Activated T-helper 1 cell treated with anti-CD3 and anti-CD28 coated beads, Interleukin-2, amount 50 U/mL, for 16 hours (primary cell): Measurements from ENCODE around the gene DACH2.

Experiments used
- DNase-seq, 2 donors: peaks; one replicate each; pipeline ENCODE4 v3.0.0-alpha.2; 2020; ENCODE audit warnings: low read depth in 1 of 2, low spot score in 1 of 2

The DACH2 gene

DNA sequence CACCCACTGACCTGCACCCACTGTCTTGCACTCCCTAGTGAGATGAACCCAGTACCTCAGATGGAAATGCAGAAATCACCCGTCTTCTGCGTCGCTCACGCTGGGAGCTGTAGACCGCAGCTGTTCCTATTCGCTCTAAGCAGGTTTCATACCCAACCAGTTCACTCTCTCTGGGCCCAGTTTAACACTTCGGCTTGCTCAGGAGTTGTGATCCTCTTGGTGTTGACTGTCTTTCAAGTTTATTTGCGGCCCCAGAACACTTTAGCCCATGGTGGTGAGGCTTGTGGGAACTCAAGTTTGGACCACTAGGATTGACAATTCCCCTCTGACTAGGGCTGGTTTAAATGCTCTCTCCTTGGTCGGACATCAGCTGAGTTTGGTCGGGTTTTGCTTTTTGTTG lies 147.0 kb downstream of the DACH2 start:
- no peak for DNase-seq

- no peak for DNase-seq
These were observed 174.7 kb downstream of the DACH2 start for GRCh38 chrX:86322913-86323312.

DNA sequence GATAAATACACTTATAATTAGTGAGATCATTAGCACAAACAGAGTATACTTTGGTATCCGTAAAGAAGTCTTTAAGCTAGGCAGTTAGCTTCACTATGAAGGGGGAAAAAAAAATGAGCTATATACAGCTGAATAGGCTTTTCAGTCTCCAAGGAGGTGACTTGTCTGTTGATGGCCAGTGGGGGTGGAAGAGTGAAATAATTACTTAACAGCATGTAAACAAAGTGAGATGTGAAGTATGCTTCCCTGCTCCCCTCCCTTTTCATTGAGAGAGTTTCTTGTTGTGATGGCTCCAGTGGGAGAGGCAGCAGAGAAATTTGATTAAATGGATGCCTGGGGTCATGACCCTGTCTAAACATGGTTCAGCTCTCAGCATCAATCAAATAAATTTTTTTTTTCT lies 180.9 kb downstream of the DACH2 start:
- no peak for DNase-seq

DNA sequence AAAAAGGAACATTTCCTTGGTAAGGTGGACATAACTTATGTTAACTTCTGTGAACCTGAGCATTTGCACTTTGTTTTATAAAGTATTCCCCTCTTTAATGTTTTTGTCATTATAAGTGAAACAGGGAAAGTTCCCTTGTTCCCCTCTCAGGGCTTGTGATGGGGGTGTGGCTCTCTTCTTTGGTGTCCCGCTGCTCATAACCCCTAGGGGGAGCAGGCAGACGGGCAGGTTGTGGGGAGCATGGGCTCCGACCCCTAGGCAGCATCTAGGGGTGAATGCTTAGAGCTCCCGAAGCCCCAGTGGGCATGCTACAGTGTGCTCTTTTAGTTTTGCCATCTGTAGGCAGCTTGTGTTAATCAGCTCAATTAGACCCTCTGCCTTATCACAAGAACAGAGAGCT lies 200.4 kb downstream of the DACH2 start:
- DNase-seq, result no peak

GRCh38 chrX:86349115-86349514 lies 200.9 kb downstream of the DACH2 start:
- DNase-seq, result no peak

DNA sequence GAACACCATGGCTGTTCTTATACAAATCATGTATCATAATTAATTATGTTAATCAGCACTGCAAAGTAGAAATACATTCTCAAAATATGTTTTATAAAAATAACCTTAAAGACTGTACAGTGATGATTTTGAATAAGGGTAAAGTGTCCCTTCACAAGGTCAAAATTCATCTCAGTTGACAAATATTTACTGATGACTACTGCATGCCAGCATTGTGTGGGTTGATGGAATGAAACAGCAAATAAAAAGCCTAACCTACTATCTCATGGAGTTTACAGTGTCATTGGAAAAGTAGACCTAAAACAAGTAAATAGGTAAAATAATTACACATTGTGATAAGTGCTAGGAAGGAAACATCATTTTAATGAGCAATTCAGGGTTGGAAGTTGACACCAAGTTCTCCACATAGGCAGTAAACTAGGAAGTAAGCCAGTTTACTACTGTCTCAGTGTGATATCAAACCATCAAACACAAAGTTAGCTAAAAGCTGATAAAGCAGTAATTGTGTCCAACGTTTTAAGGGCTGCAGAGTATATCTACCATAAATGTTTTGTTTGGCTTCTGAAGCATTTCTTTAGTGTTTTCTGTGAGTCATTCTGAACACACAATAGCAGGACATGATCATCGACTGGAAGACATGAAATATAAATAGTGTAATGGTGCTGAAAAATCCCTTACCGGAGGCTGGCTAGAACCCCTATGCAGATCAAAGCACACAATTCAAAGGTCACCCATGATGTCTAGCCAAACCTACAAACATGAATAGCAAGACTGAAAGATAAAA lies 221.8 kb downstream of the DACH2 start:
- no peak for DNase-seq

- no peak for DNase-seq
These were observed 222.7 kb downstream of the DACH2 start for GRCh38 chrX:86370927-86371326.

- no peak for DNase-seq
These were observed 231.0 kb downstream of the DACH2 start for GRCh38 chrX:86379209-86379608.

- no peak for DNase-seq
These were observed 235.7 kb downstream of the DACH2 start for GRCh38 chrX:86383681-86384540.

- DNase-seq, result no peak
These were observed 259.1 kb downstream of the DACH2 start for GRCh38 chrX:86407371-86407770.

- no peak for DNase-seq
These were observed 273.5 kb downstream of the DACH2 start for GRCh38 chrX:86421771-86422170.

- no peak for DNase-seq
These were observed 287.9 kb downstream of the DACH2 start for GRCh38 chrX:86436116-86436515.

- no peak for DNase-seq
These were observed 307.2 kb downstream of the DACH2 start for GRCh38 chrX:86455495-86455894.

DNA sequence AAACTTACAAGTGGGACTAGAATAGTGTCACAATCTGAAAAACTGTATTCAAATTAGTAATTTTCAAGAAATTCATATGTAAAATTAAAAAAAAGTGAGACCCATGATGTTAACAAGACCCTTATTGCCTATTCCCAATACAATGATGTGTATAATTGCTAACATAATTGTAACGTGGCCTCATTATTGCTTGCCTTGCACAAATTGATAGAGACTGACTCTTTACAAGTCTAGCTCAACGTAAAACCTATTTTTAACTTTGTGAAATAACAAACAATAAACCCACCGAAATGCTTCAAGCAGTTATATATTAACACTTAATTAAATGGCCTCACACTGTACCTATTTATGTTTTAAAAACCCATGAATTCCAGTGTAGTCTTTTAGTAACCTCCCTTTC lies 312.5 kb downstream of the DACH2 start:
- no peak for DNase-seq

DNA sequence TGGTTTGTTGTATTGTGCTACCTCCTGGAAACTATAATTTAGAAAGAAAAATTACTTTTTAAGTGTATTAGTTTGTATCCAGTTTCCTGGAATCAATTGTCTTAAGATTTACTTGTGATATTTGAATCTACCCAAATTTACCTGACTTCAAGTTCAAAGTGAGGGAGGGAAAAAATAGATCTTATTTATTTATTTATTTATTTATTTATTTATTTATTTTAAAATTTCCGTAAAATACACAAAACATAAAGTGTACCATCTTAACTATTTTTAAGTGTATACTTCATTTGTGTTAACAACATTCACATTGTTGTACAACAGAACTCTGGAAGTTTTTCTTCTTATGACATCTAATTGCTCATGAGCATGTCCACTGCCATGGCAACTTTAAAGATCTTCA lies 356.0 kb downstream of the DACH2 start:
- no peak for DNase-seq

DNA sequence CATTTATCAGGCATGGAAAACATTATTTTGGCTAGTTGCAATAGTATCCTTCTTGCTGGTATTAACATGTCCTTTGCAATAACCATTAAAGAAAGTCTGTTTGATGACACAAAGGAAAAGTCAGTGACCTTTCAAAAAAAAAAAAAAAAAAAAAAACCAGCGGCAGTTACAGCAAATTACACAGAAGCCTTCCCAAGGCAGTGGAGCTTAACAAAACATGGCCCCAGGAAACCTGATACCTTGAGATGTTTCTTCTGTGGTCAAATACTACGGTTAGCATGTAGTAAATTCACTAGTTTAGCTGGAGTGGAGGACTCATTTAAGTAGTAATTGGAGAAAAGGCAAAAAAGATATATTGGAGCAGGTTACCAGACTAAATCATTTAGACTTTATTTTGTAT lies 359.1 kb downstream of the DACH2 start:
- DNase-seq, result no peak

GRCh38 chrX:86579777-86580176 lies 431.5 kb downstream of the DACH2 start:
- DNase-seq, result no peak

- DNase-seq, result no peak
These were observed 456.4 kb downstream of the DACH2 start for GRCh38 chrX:86604607-86605006.

GRCh38 chrX:86696951-86697350 lies 548.7 kb downstream of the DACH2 start:
- no peak for DNase-seq

- no peak for DNase-seq
These were observed 563.4 kb downstream of the DACH2 start for GRCh38 chrX:86711531-86712180.

DNA sequence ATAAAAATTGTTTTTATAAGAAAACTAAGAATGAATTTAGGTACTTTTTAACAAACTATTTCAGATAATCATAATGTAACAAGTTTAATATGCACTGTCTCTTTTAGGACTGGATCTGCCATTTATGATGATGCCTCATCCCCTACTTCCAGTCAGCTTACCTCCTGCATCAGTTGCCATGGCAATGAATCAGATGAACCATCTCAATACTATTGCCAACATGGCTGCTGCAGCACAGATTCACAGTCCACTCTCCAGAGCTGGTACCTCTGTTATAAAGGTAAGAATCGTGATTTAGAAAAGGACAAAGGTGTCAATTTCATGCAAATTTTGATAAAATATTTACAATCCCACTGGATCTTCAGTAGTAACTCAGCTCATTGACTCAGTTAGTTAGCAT lies 566.2 kb downstream of the DACH2 start:
- DNase-seq, result no peak

DNA sequence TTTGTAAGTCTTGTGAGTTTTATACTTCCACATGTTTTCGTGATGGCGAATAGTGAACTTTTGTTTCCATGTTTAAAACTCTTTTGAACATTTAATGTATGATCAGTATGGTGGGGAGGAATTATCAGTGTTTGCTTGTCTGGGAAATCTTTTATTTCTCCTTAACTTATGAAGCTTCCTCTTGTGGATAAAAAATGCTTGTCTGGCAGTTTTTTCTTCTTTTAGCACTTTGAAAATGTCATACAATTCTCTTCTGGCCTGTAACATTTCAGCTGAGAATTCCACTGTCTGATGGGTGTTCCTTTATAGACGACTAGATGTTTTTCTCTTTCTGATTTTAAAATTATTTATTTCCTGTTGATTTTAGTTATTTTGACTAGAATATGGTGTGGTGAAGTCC lies 576.0 kb downstream of the DACH2 start:
- no peak for DNase-seq
